Measurements from ENCODE around the gene PTPN2.

GRCh38 chr18:12906119-12906518 is 22.1 kb upstream of the PTPN2 start:
- TF ChIP-seq POLR2AphosphoS5 (IDR thresholded peaks at IDR 0.05; ENCODE audit: low read depth) (no peak), EZH2phosphoT487 (IDR thresholded peaks at IDR 0.05; ENCODE audit: unreplicated experiment) (no peak)

All from GM23338 (cell line).